Breast epithelium (tissue), 4 donors: ENCODE data around the gene POLR2E. TPM values are rescaled to one million over a fixed set of nuclear protein-coding genes. Genes with fewer than 3 reads are reported as not detected.

ENCODE experiments used
- DNase-seq, 2 donors: peaks; one replicate each; pipeline ENCODE4 v3.0.0-alpha.2; 2019; ENCODE audit warnings: low spot score in 2 of 2
- H3K27ac ChIP-seq, 2 donors: fragments of 200-600 bp; sonication (generic) in 1 of 2; one replicate each; pipeline ENCODE4 v1.5.1; 2016 to 2019; ENCODE audit warnings: mild to moderate bottlenecking in 1 of 2
- H3K27me3 ChIP-seq, 2 donors: fragments of 200-600 bp; sonication (generic) in 1 of 2; one replicate each; pipeline versions ENCODE4 v1.5.1 to v1.6.0; 2017 to 2019; ENCODE audit warnings: control low read depth in 1 of 2, mild to moderate bottlenecking in 1 of 2
- H3K36me3 ChIP-seq: fragments of 200-600 bp; one replicate; pipeline ENCODE4 v1.5.1; 2019
- H3K4me1 ChIP-seq, 2 donors: fragments of 200-600 bp; sonication (generic); one replicate each; pipeline ENCODE4 v1.5.1; 2016 to 2019; ENCODE audit warnings: control low read depth in 1 of 2
- H3K4me3 ChIP-seq, 3 donors: fragments of 200-600 bp; sonication (generic); 1 replicate in 2 of 3; 2 replicates in 1 of 3; pipeline ENCODE4 v1.5.1; 2016 to 2019; ENCODE audit warnings: mild to moderate bottlenecking in 3 of 3, moderate library complexity in 2 of 3
- H3K9me3 ChIP-seq, 2 donors: fragments of 200-600 bp; sonication (generic) in 1 of 2; one replicate each; pipeline ENCODE4 v1.5.1; 2016 to 2019; ENCODE audit warnings: control low read depth in 1 of 2
- CTCF ChIP-seq, 3 donors: fragments of 450-650 bp; IDR thresholded peaks; one replicate each; pipeline ENCODE4 v1.5.1; 2016 to 2017; ENCODE audit warnings: antibody characterized with exemption in 3 of 3, mild to moderate bottlenecking in 3 of 3, moderate library complexity in 3 of 3
- POLR2A ChIP-seq: fragments of 450-650 bp; IDR thresholded peaks from one replicate; pipeline ENCODE4 v1.6.1; 2016; ENCODE audit warnings: antibody characterized with exemption, mild to moderate bottlenecking, moderate library complexity
- POLR2AphosphoS5 ChIP-seq, 3 donors: sonication (generic); formaldehyde crosslinking; IDR thresholded peaks; one replicate each; pipeline ENCODE4 v1.6.1; 2017; ENCODE audit warnings: antibody characterized with exemption in 3 of 3
- intact Hi-C: fragments of 100-400 bp; cut with DNase I; formaldehyde crosslinking; loops from one replicate; pipeline ENCODE4 v1.15.1; 2023; ENCODE audit warnings: low total_unique reads
- total RNA-seq, 3 donors: library from RNA; depleted of rRNA; stranded (reverse); fragments of >200 nt; gene quantifications; one replicate each; pipeline ENCODE4 v1.1.0, GENCODE V29; 2016

POLR2E gene
- total RNA-seq, 3 donors from 2014 or later = 65.9 to 175 (median 89.1) TPM

GRCh38 chr19:1113030-1113985, 18.1 kb upstream of the POLR2E start:
- intact Hi-C loops = no loop called here

GRCh38 chr19:1112268-1113029, 17.3 kb upstream of the POLR2E start:
- Histone ChIP-seq H3K27me3 (no peaks in the 10 kb centered on the region), H3K36me3 (peaks cover 12% of the 10 kb centered on the region), H3K4me3 (peak overlapping the region in 1 of 3 donors; percentile 22), H3K4me1 (peaks cover 17 to 18% of the 10 kb centered on the region in 2 donors), H3K27ac (peak overlapping the region; percentile 85 to 92), H3K9me3 (no peaks in the 10 kb centered on the region)
- TF ChIP-seq POLR2A = no peak
- peak in 1 of 3 donors; percentile 8 for TF ChIP-seq POLR2AphosphoS5 (IDR thresholded peaks at IDR 0.05)
- TF ChIP-seq CTCF (IDR thresholded peaks at IDR 0.05) = no peak
- DNase-seq = peak; percentile 86 to 93
- intact Hi-C loops = no loop called here

More at GRCh38 chr19:1113030-1113985, 18.1 kb upstream of the POLR2E start:
- H3K4me1 ChIP-seq = peaks cover 17 to 18% of the 10 kb centered on the region in 2 donors
- H3K4me3 ChIP-seq = peak overlapping the region in 1 of 3 donors; percentile 40
- H3K27me3 ChIP-seq = no peaks in the 10 kb centered on the region
- no peaks in the 10 kb centered on the region for H3K9me3 ChIP-seq
- DNase-seq = peak; percentile 91 to 96
- H3K27ac ChIP-seq = peak overlapping the region; percentile 85 to 92
- TF ChIP-seq POLR2A (no peak), POLR2AphosphoS5 (IDR thresholded peaks at IDR 0.05) (peak; percentile 24 to 53 (median 50)), CTCF (IDR thresholded peaks at IDR 0.05) (peak; percentile 78 to 96 (median 93))
- H3K36me3 ChIP-seq = peaks cover 5% of the 10 kb centered on the region

GRCh38 chr19:1111641-1112267, 16.6 kb upstream of the POLR2E start:
- Histone ChIP-seq H3K36me3 (peaks cover 12% of the 10 kb centered on the region), H3K4me3 (no peak overlapping the region), H3K9me3 (no peaks in the 10 kb centered on the region), H3K27ac (peak overlapping the region; percentile 85 to 92), H3K27me3 (no peaks in the 10 kb centered on the region), H3K4me1 (peaks cover 17 to 24% of the 10 kb centered on the region in 2 donors)
- TF ChIP-seq CTCF (IDR thresholded peaks at IDR 0.05) (no peak), POLR2AphosphoS5 (IDR thresholded peaks at IDR 0.05) (peak in 1 of 3 donors; percentile 9)
- DNase-seq = no peak
- intact Hi-C loops = no loop called here

DNA sequence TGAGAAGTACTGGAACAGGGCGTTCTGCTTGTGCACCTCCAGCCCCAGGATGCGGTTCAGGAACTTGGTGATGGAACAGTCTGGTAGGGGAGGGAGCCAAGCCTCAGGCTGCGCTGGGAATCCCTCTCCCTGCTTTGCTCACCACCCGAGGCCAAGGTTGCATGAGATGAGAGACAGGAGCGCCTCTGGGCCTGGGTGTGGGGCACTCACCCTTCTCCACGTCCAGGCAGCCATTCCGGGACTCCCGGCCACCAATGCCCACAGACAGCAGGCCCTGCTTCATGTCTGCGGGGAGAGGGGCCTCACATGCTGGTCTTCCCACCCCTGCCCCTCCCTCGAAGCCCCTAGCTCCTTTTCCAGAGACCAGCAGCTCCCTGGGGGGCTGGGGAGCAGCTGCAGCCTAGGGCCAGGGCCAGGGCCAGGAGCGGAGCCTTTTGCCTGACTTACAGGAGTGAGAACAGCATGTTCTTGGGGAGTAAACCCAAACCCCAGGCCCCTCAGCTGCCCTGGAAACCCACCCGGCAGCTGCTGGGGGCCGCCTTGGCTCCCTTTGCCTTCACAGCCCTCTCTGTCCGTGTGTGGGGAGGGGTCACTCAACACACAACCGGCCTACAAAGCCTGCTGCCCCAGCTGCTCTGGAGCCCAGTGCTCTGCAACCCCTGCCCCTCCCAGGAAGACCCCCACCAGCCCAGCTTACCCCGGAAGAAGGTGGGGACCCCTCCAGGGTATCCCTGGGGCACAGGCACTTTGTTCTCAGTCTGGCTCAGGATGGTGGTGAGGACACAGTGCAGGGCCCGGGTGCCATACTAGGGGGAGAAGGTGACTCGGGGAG, 15.8 kb upstream of the POLR2E start:
- H3K4me3 ChIP-seq = no peak overlapping the region
- peaks cover 17 to 25% of the 10 kb centered on the region in 2 donors for H3K4me1 ChIP-seq
- no peak for DNase-seq
- peak overlapping the region; percentile 85 to 92 for H3K27ac ChIP-seq
- no peaks in the 10 kb centered on the region for H3K9me3 ChIP-seq
- peaks cover 12% of the 10 kb centered on the region for H3K36me3 ChIP-seq
- H3K27me3 ChIP-seq = no peaks in the 10 kb centered on the region
- intact Hi-C loops = no loop called here
- TF ChIP-seq CTCF (IDR thresholded peaks at IDR 0.05) = no peak
- no peak for TF ChIP-seq POLR2AphosphoS5 (IDR thresholded peaks at IDR 0.05)
- TF ChIP-seq POLR2A = no peak
